HG03571 (cell line): ENCODE data around the gene KLC4.

Experiments used
- ATAC-seq: cut with Tn5 transposase; IDR thresholded peaks from one replicate; pipeline ENCODE4 v1.9.1; 2021; ENCODE audit not compliant: unreplicated experiment

The KLC4 gene

GRCh38 chr6:43059168-43060033 is at the start of gene KLC4, which contains the start of gene MRPL2:
Gene KLC4, plus strand, starts transcription at chr6:43059631. Its CDS starts 1,705 bp downstream, at chr6:43061336.
Gene MRPL2, minus strand, starts transcription at chr6:43059434. Its CDS starts 53 bp downstream, at chr6:43059381.
- peak; percentile 84 for ATAC-seq

- no peak for ATAC-seq
These were observed 48.2 kb upstream of the KLC4 start for GRCh38 chr6:43011207-43011606.

- no peak for ATAC-seq
These were observed 47.1 kb upstream of the KLC4 start for GRCh38 chr6:43012364-43012763.

- peak; percentile 1 for ATAC-seq
These were observed 46.2 kb upstream of the KLC4 start for GRCh38 chr6:43013097-43013842.

- peak; percentile 89 for ATAC-seq
These were observed 45.5 kb upstream of the KLC4 start, which contains the start of the genes KLHDC3 and MEA1 for GRCh38 chr6:43013843-43014433. Gene KLHDC3, plus strand, starts transcription at chr6:43014249. Its CDS starts 2,944 bp downstream, at chr6:43017193. Gene MEA1, minus strand, starts transcription at chr6:43013946. Its CDS starts 133 bp downstream, at chr6:43013813.

- ATAC-seq = no peak
These were observed 45.0 kb upstream of the KLC4 start for GRCh38 chr6:43014434-43014909.

GRCh38 chr6:43016176-43016942 is 43.1 kb upstream of the KLC4 start:
- no peak for ATAC-seq

- ATAC-seq = no peak
These were observed 42.5 kb upstream of the KLC4 start for GRCh38 chr6:43016943-43017334.

GRCh38 chr6:43019152-43019551 is 40.3 kb upstream of the KLC4 start:
- ATAC-seq = no peak

GRCh38 chr6:43020052-43020705 is 39.3 kb upstream of the KLC4 start:
- ATAC-seq = no peak

GRCh38 chr6:43020847-43021246 is 38.6 kb upstream of the KLC4 start:
- ATAC-seq = no peak

- no peak for ATAC-seq
These were observed 38.0 kb upstream of the KLC4 start, which contains the start of gene RRP36 for GRCh38 chr6:43021270-43022047. Gene RRP36, plus strand, starts transcription at chr6:43021623. Its CDS starts 32 bp downstream, at chr6:43021655.

GRCh38 chr6:43024436-43024835 is 35.0 kb upstream of the KLC4 start:
- no peak for ATAC-seq

- ATAC-seq = no peak
These were observed 33.1 kb upstream of the KLC4 start for GRCh38 chr6:43026365-43026764.

- ATAC-seq = no peak
These were observed 30.3 kb upstream of the KLC4 start for GRCh38 chr6:43029120-43029519.

- ATAC-seq = no peak
These were observed 27.1 kb upstream of the KLC4 start for GRCh38 chr6:43032326-43032725.

GRCh38 chr6:43033496-43034189 is 25.8 kb upstream of the KLC4 start:
- no peak for ATAC-seq

- no peak for ATAC-seq
These were observed 25.3 kb upstream of the KLC4 start for GRCh38 chr6:43034190-43034525.
